Measurements from ENCODE around the gene TUBG1.

TUBG1 gene

DNA sequence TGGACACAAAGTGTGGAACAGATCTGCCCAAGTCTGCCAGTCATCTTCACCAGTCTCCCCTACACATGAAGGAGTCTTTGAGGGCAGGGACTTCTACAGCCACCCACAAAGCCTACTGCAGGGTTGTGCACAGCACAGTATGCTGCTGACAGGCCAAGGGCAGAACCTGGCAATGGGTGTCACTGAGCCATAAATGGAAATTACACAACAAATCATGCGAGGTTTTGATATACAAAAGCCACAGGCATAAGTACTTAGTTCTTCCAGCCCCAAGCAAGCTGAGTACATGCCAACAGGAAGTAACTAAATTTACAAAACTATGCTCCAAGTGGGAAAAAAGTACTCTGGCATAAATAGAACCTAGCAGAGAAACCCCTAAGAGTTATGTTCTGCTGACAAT lies 24.1 kb upstream of the TUBG1 start (continued):
- TF ChIP-seq, protein P1, sequence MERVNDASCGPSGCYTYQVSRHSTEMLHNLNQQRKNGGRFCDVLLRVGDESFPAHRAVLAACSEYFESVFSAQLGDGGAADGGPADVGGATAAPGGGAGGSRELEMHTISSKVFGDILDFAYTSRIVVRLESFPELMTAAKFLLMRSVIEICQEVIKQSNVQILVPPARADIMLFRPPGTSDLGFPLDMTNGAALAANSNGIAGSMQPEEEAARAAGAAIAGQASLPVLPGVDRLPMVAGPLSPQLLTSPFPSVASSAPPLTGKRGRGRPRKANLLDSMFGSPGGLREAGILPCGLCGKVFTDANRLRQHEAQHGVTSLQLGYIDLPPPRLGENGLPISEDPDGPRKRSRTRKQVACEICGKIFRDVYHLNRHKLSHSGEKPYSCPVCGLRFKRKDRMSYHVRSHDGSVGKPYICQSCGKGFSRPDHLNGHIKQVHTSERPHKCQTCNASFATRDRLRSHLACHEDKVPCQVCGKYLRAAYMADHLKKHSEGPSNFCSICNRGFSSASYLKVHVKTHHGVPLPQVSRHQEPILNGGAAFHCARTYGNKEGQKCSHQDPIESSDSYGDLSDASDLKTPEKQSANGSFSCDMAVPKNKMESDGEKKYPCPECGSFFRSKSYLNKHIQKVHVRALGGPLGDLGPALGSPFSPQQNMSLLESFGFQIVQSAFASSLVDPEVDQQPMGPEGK (CRISPR knock-in tag; IDR thresholded peaks at IDR 0.05; ENCODE audit: borderline replicate concordance), result no peak
- no peak for TF ChIP-seq GLIS3 (CRISPR knock-in tag; IDR thresholded peaks at IDR 0.05)

DNA sequence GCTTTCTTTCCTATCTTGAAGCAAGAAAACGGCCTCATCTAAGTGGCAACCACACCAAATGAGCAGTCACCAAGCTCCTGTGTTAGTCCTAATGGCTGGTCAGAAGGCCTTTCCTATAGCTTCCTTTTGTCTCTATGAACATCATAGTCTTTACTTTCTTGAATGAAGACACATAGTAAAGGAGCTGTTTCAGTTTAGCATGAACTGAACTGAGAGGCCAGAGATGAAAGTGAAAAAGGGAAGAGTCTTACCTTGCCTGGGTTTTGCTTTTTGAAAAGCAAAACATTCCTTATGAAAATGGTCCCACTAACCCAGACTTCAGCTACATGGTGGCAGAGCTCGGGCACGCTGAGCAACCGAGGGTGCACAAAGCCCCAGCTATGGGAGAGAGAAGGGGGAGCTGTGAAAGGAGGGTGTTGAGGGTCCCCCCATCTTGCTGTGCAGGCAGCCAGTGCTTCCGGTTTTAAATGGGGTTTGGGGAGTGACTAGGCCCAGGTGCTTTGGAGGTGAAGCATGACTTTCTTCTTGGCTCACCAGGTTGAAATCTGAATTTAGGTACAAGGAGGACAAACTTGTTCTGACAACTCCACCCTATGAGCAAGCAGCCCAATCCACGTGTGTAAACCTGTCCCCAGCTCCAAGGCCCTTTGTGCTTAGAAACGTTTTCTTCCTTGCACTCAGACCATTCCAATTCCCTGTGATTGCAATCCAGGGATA lies 22.8 kb upstream of the TUBG1 start:
- no peak for ATAC-seq
- TF ChIP-seq ESRRG (CRISPR knock-in tag; IDR thresholded peaks at IDR 0.05), result no peak
- TF ChIP-seq, protein P1 (CRISPR knock-in tag; IDR thresholded peaks at IDR 0.05; ENCODE audit: borderline replicate concordance), result no peak
- no peak for TF ChIP-seq ZNF70 (CRISPR knock-in tag; IDR thresholded peaks at IDR 0.05)
- TF ChIP-seq OSR1 (CRISPR knock-in tag; IDR thresholded peaks at IDR 0.05), result no peak
- TF ChIP-seq, protein P2, sequence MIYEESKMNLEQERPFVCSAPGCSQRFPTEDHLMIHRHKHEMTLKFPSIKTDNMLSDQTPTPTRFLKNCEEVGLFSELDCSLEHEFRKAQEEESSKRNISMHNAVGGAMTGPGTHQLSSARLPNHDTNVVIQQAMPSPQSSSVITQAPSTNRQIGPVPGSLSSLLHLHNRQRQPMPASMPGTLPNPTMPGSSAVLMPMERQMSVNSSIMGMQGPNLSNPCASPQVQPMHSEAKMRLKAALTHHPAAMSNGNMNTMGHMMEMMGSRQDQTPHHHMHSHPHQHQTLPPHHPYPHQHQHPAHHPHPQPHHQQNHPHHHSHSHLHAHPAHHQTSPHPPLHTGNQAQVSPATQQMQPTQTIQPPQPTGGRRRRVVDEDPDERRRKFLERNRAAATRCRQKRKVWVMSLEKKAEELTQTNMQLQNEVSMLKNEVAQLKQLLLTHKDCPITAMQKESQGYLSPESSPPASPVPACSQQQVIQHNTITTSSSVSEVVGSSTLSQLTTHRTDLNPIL (CRISPR knock-in tag; IDR thresholded peaks at IDR 0.05; ENCODE audit: low read depth), result no peak
- TF ChIP-seq, protein P3, sequence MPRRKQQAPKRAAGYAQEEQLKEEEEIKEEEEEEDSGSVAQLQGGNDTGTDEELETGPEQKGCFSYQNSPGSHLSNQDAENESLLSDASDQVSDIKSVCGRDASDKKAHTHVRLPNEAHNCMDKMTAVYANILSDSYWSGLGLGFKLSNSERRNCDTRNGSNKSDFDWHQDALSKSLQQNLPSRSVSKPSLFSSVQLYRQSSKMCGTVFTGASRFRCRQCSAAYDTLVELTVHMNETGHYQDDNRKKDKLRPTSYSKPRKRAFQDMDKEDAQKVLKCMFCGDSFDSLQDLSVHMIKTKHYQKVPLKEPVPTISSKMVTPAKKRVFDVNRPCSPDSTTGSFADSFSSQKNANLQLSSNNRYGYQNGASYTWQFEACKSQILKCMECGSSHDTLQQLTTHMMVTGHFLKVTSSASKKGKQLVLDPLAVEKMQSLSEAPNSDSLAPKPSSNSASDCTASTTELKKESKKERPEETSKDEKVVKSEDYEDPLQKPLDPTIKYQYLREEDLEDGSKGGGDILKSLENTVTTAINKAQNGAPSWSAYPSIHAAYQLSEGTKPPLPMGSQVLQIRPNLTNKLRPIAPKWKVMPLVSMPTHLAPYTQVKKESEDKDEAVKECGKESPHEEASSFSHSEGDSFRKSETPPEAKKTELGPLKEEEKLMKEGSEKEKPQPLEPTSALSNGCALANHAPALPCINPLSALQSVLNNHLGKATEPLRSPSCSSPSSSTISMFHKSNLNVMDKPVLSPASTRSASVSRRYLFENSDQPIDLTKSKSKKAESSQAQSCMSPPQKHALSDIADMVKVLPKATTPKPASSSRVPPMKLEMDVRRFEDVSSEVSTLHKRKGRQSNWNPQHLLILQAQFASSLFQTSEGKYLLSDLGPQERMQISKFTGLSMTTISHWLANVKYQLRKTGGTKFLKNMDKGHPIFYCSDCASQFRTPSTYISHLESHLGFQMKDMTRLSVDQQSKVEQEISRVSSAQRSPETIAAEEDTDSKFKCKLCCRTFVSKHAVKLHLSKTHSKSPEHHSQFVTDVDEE (CRISPR knock-in tag; IDR thresholded peaks at IDR 0.05), result no peak
- TF ChIP-seq ZNF565 (CRISPR knock-in tag; conservative IDR thresholded peaks at IDR 0.05; ENCODE audit: low read depth), result no peak
- TF ChIP-seq ISL1 (CRISPR knock-in tag; IDR thresholded peaks at IDR 0.05), result no peak

DNA sequence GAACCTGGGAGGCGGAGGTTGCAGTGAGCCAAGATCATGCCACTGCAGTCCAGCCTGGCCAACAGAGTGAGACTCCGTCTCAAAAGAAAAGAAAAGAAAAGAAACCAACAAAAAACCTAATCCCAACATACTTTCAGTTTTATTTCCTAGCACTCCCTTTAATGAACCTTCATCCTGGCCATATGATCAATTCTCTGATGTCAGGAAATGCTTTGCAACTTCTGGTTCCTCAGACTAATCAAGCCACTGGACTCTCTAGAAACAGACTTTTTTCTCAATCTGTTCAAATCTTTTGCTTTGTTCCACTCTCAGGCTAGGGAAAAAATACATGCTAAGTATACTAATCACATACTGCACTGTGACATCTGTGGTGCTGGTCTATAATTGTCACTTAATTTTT lies 18.6 kb upstream of the TUBG1 start:
- no peak for ATAC-seq
- TF ChIP-seq ZFP30 (CRISPR knock-in tag; IDR thresholded peaks at IDR 0.05) (no peak), ZC3H10 (CRISPR knock-in tag; IDR thresholded peaks at IDR 0.05) (no peak), GLIS3 (CRISPR knock-in tag; IDR thresholded peaks at IDR 0.05) (no peak), ZNF8 (CRISPR knock-in tag; IDR thresholded peaks at IDR 0.05) (no peak), SNAI2 (CRISPR knock-in tag; IDR thresholded peaks at IDR 0.05) (no peak), ARNTL (CRISPR knock-in tag; IDR thresholded peaks at IDR 0.05; ENCODE audit: borderline replicate concordance, low read depth) (no peak), ZNF70 (CRISPR knock-in tag; IDR thresholded peaks at IDR 0.05) (no peak), PPARA (CRISPR knock-in tag; IDR thresholded peaks at IDR 0.05; ENCODE audit: borderline replicate concordance) (no peak), TOX (CRISPR knock-in tag; IDR thresholded peaks at IDR 0.05; ENCODE audit: borderline replicate concordance) (no peak), ZFP3 (CRISPR knock-in tag; IDR thresholded peaks at IDR 0.05) (no peak)
- TF ChIP-seq, protein P2 (CRISPR knock-in tag; IDR thresholded peaks at IDR 0.05; ENCODE audit: low read depth), result no peak
- TF ChIP-seq, protein P1 (CRISPR knock-in tag; IDR thresholded peaks at IDR 0.05; ENCODE audit: borderline replicate concordance), result no peak
- TF ChIP-seq, protein P4, sequence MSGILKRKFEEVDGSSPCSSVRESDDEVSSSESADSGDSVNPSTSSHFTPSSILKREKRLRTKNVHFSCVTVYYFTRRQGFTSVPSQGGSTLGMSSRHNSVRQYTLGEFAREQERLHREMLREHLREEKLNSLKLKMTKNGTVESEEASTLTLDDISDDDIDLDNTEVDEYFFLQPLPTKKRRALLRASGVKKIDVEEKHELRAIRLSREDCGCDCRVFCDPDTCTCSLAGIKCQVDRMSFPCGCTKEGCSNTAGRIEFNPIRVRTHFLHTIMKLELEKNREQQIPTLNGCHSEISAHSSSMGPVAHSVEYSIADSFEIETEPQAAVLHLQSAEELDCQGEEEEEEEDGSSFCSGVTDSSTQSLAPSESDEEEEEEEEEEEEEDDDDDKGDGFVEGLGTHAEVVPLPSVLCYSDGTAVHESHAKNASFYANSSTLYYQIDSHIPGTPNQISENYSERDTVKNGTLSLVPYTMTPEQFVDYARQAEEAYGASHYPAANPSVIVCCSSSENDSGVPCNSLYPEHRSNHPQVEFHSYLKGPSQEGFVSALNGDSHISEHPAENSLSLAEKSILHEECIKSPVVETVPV (CRISPR knock-in tag; IDR thresholded peaks at IDR 0.05), result no peak
- TF ChIP-seq, protein P5, sequence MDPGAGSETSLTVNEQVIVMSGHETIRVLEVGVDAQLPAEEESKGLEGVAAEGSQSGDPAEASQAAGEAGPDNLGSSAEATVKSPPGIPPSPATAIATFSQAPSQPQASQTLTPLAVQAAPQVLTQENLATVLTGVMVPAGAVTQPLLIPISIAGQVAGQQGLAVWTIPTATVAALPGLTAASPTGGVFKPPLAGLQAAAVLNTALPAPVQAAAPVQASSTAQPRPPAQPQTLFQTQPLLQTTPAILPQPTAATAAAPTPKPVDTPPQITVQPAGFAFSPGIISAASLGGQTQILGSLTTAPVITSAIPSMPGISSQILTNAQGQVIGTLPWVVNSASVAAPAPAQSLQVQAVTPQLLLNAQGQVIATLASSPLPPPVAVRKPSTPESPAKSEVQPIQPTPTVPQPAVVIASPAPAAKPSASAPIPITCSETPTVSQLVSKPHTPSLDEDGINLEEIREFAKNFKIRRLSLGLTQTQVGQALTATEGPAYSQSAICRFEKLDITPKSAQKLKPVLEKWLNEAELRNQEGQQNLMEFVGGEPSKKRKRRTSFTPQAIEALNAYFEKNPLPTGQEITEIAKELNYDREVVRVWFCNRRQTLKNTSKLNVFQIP (CRISPR knock-in tag; IDR thresholded peaks at IDR 0.05; ENCODE audit: borderline replicate concordance, low read depth), result no peak
- TF ChIP-seq, protein P3 (CRISPR knock-in tag; IDR thresholded peaks at IDR 0.05), result no peak

Data from SK-N-SH treated with all-trans-retinoic acid at 6 μM for 48 hours (cell line).